CD4-positive, alpha-beta T cell treated with Interleukin-6 for 4 hours (primary cell): ENCODE data around the gene MSMB.
A peak's percentile ranks its signal among the peaks of the same experiment; 100 is the strongest.

ENCODE experiments used
- DNase-seq: peaks from one replicate; pipeline ENCODE4 v3.0.0-alpha.2; 2020; ENCODE audit warnings: mixed read lengths

The MSMB gene

DNA sequence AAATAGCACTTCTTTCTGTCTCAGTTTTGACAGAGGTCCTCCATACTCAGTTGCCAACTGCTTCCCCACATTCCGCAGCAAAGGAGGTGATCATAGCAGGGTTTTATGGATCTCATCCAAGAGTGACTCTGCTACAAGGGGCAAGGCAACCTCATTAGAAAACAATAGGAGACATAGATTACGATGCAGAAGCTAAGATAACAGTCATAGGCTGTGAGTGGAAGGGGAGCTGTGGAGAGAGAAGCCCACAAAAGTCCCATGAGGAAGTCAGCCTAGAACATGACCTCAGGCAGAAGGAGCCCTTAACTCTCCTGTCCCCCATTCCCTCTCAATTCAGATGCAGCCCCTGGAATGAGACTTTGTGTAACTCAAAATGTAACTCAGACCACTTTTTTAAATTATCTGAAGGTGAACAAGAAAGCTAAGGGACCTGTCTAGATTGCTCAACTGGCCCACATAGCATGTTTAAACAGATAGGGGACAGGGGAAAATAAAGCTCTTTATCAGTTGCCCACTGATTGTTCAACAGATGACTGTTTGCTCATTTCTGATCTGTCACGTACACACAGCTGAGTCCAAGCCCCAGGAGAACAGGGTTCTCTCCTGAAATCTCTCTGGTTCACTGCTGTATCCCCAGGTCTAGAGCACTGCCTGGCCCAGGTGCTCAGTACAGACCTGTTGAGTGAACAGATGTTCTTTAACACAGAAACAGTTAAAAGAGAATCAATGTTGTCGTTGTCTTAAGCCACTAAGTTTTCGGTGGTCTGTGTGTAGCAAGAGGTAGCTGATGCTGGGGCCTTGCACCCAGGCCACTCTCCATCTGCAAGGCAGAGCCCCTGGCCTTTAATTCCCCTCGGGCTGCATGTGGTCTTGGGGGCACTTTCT lies 14.2 kb downstream of the MSMB start:
- DNase-seq = no peak

DNA sequence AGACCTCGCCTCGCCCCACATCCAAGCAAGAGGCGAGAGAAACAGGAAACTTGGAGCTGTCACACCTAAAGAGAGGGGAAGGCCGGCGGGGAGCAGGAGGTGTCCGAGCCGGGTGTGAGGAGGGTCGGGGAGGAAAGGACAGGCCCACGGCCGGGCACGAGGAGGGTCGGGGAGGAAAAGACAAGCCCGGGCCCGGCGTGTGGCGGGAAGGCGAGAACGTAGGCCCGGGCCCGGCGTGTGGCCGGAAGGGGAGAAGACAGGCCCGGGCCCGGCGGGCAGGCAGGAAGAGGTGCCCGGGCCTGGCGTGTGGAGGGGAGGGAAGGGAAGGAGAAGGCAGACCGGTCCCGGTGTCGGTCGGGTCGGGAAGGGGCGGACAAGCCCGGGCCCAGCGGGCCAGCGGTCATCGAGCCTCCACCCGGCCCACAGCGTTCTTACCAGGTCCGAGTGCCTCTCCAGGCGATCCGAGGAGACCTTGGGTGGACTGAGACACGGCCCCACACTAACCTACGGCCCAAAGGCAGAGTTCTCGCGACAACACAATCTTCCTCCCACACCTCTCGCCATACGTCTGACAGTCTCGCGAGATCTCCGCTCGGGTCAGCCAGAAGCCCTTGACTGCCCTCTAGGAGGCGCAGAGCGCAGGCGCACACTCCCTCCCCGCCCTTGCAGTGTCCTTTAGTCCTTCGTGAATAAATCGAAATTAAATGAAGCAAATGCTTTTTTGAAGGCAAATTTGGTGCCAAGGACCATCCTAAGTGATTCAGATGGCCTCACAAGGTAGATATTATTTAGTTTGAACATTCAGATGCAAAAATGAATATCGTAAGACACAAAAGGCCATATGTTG lies 15.8 kb downstream of the MSMB start, which contains the start of gene NCOA4:
Gene NCOA4 (minus strand): TSS at position 533 of the 847 bp plus-strand sequence. CDS start 13,943 bp downstream, outside the sequence.
- DNase-seq = peak; percentile 98

DNA sequence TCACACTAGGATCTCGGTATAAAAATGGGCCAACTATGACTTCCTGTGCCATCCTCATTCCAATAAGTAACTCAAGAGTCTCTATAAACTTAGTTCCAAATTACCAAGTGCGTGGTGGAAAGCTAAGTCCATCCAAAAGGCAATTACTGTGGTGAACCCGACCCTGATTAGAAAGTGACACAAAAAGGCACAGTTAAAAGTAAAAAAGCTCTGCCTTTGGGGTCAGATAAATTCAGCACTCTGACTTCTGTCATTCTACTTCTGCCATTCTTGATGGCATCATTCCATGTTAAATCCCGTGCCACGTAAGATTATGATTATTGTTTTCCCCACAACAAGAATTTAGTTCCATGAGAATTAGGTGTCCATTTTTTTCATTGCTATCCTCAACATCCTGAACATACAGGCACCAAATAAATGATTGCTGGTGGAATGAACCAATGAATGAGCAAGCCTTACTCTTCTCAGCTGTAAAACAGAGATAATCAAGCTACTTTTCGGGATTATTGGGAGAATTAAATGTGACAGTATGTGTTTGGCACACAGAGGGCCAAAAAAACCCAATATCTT lies 16.5 kb downstream of the MSMB start:
- DNase-seq = no peak

- peak; percentile 39 for DNase-seq
Observed at GRCh38 chr10:46028584-46029460, 17.2 kb downstream of the MSMB start.

DNA sequence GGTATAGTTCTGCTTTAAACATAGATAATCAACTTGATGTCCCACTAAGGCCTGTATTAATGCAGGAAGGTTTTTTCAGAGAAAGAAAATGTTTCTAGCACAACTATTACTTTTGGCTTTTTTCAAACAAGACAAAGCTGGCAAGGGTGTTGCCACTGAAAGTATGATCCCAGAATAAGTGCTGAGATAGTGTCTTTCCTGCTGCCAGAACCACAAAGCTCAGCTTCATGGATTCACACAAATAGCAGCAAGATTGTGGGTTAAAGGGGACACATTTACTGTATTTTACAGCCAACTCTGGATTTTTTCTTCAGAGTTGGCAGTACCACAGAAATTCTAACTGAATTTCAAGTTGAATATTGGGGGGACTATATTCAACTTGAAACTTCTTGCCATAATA lies 20.0 kb downstream of the MSMB start:
- no peak for DNase-seq

DNA sequence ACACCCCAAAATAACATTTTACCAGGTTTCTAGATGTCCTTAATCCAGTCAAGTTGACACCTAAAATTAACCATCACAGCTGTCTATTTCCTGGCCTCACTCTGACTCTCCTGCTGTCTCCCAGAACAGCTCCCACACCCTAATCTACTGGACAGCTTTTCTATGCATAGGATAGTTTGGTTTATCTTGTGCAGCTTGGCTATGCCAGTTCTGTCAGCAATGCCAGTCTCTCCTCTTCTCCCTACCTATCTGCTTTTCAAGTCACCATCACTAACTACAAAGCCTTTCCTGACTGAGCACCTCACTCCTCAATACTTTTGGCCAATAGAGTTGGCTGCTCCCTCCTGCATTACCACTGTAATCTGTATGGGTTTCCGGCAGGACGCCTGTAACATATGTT lies 20.7 kb downstream of the MSMB start:
- no peak for DNase-seq

GRCh38 chr10:46024948-46025347 lies 21.1 kb downstream of the MSMB start:
- DNase-seq = no peak

DNA sequence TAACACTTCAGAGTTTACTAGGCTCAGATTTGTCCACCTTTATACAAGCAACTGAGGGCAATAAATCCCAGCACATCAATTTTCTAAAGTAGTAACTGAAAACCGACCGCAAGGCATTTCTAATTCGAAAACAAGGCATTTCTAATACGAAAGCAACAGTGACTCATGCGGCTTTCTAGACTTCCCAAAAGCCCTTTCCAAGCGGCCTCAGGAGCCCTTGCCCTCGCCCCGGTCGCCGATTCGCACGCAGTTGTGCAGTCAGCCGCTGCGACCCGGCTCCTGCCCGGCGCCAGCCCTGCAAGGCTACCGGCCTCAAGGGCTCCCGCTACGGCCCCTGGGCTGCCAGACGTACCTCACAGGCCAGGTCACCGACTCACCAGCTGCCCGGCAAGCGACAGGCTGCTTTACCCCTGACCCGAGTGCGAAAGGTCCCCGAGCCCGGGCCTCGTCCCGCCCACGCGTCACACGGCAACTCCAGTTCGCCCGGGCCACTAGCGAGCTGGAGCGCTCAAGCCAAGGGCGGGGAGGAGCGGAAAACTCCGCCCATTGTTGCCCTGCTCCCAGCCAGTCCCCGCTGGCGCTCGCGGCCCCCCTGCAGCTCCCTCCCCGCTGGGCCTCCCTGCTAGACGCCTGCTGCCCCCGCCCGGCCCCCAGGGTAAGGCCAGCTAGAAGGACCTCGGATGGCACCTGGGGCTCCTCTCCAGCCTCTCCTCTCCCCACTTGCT lies 22.9 kb downstream of the MSMB start:
- DNase-seq = peak; percentile 85

GRCh38 chr10:46020344-46020657 lies 25.8 kb downstream of the MSMB start:
- DNase-seq = no peak

DNA sequence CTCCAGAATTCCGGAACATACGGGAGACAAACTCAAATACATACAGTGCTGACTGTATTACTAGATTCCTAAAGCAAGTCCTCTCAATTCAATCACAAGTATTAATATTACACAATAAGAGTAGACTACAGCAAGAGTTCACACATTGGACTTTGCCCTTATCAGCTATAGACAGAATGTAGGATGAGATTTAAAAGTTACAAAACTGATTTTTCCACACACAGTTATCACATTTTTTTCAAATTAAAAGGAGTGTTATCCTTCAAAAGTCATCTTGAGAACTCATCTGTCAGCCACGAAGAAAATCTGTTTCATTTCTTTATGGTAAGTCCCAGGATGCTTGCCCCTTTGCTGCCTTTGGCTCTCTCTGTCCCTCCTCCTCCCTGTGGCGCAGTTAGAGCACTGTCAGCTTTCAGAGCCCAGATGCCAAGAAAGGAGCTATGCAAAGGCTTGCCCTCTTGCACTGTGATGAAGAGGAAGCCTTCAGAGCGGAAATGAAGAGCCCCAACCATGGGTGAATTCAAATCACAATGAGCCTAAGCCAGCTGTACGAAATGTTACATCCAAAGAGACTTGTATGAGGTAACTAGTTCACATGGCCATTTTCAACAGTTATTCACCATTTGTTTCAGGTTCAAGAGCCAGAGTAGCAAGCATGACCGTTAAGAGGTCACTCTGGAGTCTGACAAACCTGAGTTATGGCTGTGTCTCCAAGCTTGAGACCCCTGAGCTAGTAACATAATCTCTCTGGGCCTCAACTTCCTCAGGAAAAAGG lies 26.3 kb downstream of the MSMB start:
- DNase-seq = peak; percentile 25

GRCh38 chr10:46019177-46019528 lies 26.9 kb downstream of the MSMB start:
- no peak for DNase-seq

- DNase-seq = no peak
Observed at GRCh38 chr10:46018453-46019176, 27.5 kb downstream of the MSMB start.

- DNase-seq = no peak
Observed at GRCh38 chr10:46017733-46018132, 28.3 kb downstream of the MSMB start.

GRCh38 chr10:46016811-46017210 lies 29.3 kb downstream of the MSMB start:
- DNase-seq = no peak

DNA sequence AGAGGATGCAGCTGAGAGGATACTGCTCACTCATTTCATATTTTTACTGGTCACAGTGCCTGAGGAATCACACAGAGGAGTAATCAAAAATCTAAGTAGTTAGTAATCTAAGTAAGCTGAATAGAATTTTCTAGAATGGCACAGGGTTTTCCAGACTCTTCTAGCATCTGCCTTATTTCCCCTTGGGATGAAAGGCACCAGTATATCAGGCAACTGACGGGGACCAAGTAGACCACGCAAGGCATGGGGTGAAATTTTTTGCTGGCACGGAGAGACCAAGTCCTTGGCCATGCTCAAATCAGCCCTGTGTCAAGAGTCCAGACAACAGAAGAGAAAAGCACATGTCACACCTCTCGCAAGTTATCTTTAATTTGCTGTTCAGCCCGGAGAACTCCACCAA lies 29.9 kb downstream of the MSMB start:
- DNase-seq = no peak

DNA sequence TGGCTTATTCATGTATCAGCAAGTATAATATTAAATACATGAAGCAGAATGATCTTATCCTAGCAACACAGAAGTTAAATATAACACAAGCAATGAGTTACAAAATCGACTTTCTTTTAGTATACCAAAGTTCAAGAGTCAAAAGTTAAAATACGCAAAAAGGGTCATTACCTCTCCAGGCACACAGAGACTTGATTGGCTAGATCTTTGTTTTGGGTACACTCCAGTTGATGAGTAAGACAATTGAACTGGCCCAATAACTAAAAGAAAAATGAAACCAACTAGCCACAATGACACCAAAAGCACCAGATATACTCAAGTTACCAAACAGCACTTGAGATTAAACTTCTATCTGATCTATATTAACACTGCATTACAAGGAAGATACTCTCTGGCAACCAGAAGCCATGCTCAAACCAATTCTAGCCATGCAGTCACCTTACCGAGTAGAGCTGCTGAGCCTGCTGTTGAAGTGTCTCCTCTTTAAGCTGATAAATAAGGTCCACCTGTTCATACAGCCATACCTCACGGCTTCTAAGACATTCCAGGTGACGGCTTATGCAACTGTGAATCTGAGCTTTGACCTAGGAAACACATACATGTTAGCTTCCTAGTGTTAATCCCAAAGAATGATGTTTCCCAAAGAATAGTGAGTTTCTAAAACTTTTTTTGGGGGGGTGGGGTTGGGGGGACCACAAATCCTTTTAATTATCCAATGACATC lies 31.2 kb downstream of the MSMB start:
- DNase-seq = no peak

- DNase-seq = no peak
Observed at GRCh38 chr10:46014206-46014605, 31.9 kb downstream of the MSMB start.

GRCh38 chr10:46012746-46013145 lies 33.3 kb downstream of the MSMB start:
- no peak for DNase-seq

DNA sequence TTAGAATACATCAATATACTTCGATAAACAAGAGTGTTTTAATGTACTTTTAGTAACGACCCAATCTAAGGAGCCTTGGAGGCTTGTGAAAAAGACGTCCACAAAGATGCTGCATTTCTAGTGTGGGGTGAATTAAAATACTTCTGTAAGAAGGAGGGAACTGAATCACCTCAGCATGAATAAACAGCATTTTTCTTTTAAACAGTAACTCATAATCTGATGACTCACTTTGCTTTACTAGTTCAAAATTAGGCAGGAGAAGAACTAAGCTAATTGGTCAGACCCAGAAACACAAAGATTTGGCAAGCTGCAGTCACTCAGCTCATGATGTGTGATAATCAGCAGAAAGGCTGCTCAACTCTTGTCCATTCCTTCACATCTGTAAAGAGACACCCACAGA lies 39.9 kb downstream of the MSMB start:
- DNase-seq = no peak

- DNase-seq = no peak
Observed at GRCh38 chr10:46005383-46005782, 40.7 kb downstream of the MSMB start.
